ENCODE measurements around the gene RPL36AL. TPM values are rescaled to one million over a fixed set of nuclear protein-coding genes. Genes with fewer than 3 reads are reported as not detected.

RPL36AL gene
- total RNA-seq, 1 donor from 2014 or later: 258 TPM

- Histone ChIP-seq H3K36me3 (ENCODE audit: control insufficient read depth, insufficient read depth, low read length) (no peaks in the 10 kb centered on the region), H3K27me3 (ENCODE audit: control insufficient read depth, insufficient read depth, low read length) (no peaks in the 10 kb centered on the region), H3K4me3 (ENCODE audit: low read depth, low read length) (peak overlapping the region; percentile 84)
- no peak for DNase-seq (ENCODE audit: low read depth)
- TF ChIP-seq CTCF (IDR thresholded peaks at IDR 0.05; ENCODE audit: insufficient read depth, low read length, poor library complexity, severe bottlenecking): peak; percentile 79
Measured at GRCh38 chr14:49633640-49634546, 13.5 kb upstream of the RPL36AL start.

- TF ChIP-seq CTCF (IDR thresholded peaks at IDR 0.05; ENCODE audit: insufficient read depth, low read length, poor library complexity, severe bottlenecking): no peak
- Histone ChIP-seq H3K27me3 (ENCODE audit: control insufficient read depth, insufficient read depth, low read length) (no peaks in the 10 kb centered on the region), H3K36me3 (ENCODE audit: control insufficient read depth, insufficient read depth, low read length) (no peaks in the 10 kb centered on the region), H3K4me3 (ENCODE audit: low read depth, low read length) (no peak overlapping the region)
- no peak for DNase-seq (ENCODE audit: low read depth)
Measured at GRCh38 chr14:49623941-49624839, 3.8 kb upstream of the RPL36AL start.

DNA sequence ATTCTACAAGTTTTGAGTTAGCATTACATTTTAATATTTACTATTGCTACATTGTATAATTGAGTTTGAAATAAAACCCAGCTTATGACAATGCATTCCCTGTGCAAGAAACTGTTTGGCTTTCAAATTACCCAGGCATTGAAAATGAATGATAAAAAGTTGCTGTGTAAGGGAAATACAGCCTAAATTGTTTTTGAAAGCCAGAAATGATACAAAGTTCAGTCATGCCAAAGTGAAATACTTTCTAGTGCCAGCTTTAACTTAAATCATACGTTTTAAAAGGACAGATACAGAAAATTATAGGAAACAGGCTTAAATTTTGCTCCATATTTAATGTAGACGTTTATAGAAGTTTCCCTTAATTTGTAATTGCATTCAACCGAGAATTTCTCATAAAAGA, 3.0 kb upstream of the RPL36AL start:
- no peak for TF ChIP-seq CTCF (IDR thresholded peaks at IDR 0.05; ENCODE audit: insufficient read depth, low read length, poor library complexity, severe bottlenecking)
- no peak overlapping the region for H3K4me3 ChIP-seq (ENCODE audit: low read depth, low read length)
- DNase-seq (ENCODE audit: low read depth): no peak
- H3K36me3 ChIP-seq (ENCODE audit: control insufficient read depth, insufficient read depth, low read length): no peaks in the 10 kb centered on the region
- no peaks in the 10 kb centered on the region for H3K27me3 ChIP-seq (ENCODE audit: control insufficient read depth, insufficient read depth, low read length)

- H3K4me3 ChIP-seq (ENCODE audit: low read depth, low read length): peak overlapping the region; percentile 93
- H3K36me3 ChIP-seq (ENCODE audit: control insufficient read depth, insufficient read depth, low read length): no peaks in the 10 kb centered on the region
- no peak for DNase-seq (ENCODE audit: low read depth)
- TF ChIP-seq CTCF (IDR thresholded peaks at IDR 0.05; ENCODE audit: insufficient read depth, low read length, poor library complexity, severe bottlenecking): no peak
- no peaks in the 10 kb centered on the region for H3K27me3 ChIP-seq (ENCODE audit: control insufficient read depth, insufficient read depth, low read length)
Measured at GRCh38 chr14:49622022-49622607, 1.7 kb upstream of the RPL36AL start.

DNA sequence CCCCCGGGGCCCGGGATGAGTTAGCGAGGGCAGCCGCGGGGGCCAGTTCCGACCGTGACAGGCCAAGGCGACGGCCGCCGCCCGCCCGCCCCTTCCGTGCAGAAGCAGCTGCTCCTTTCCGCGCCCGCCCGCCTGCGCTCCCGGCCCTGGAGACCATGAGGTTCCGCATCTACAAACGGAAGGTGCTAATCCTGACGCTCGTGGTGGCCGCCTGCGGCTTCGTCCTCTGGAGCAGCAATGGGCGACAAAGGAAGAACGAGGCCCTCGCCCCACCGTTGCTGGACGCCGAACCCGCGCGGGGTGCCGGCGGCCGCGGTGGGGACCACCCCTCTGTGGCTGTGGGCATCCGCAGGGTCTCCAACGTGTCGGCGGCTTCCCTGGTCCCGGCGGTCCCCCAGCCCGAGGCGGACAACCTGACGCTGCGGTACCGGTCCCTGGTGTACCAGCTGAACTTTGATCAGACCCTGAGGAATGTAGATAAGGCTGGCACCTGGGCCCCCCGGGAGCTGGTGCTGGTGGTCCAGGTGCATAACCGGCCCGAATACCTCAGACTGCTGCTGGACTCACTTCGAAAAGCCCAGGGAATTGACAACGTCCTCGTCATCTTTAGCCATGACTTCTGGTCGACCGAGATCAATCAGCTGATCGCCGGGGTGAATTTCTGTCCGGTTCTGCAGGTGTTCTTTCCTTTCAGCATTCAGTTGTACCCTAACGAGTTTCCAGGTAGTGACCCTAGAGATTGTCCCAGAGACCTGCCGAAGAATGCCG, 872 bp upstream of the RPL36AL start:
- Histone ChIP-seq H3K36me3 (ENCODE audit: control insufficient read depth, insufficient read depth, low read length) (no peaks in the 10 kb centered on the region), H3K27me3 (ENCODE audit: control insufficient read depth, insufficient read depth, low read length) (no peaks in the 10 kb centered on the region), H3K4me3 (ENCODE audit: low read depth, low read length) (peak overlapping the region; percentile 93)
- TF ChIP-seq CTCF (IDR thresholded peaks at IDR 0.05; ENCODE audit: insufficient read depth, low read length, poor library complexity, severe bottlenecking): no peak
- DNase-seq (ENCODE audit: low read depth): no peak
